Cortex of kidney (tissue), 1 donor: ENCODE measurements around the gene BTG1.

Experiments
- DNase-seq: peaks from one replicate; lab custom pipeline; 2025; lab: John Stamatoyannopoulos, UW

The BTG1 gene

GRCh38 chr12:92145731-92146496 lies at the start of gene BTG1:
TSS of gene BTG1 (minus strand) at chr12:92145846. CDS start at chr12:92145535, 311 bp downstream.
- DNase-seq: peak; percentile 43

GRCh38 chr12:92194561-92194960 lies 48.9 kb upstream of the BTG1 start:
- DNase-seq: no peak

- no peak for DNase-seq
These were observed 48.2 kb upstream of the BTG1 start for GRCh38 chr12:92193846-92194245.

GRCh38 chr12:92193063-92193462 lies 47.4 kb upstream of the BTG1 start:
- DNase-seq: no peak

- DNase-seq: no peak
These were observed 46.7 kb upstream of the BTG1 start for GRCh38 chr12:92192360-92192759.

- DNase-seq: no peak
These were observed 45.4 kb upstream of the BTG1 start for GRCh38 chr12:92191061-92191460.

- DNase-seq: no peak
These were observed 43.0 kb upstream of the BTG1 start for GRCh38 chr12:92188517-92189188.

GRCh38 chr12:92186038-92186470 lies 40.4 kb upstream of the BTG1 start:
- no peak for DNase-seq

- no peak for DNase-seq
These were observed 39.4 kb upstream of the BTG1 start for GRCh38 chr12:92185052-92185451.

- no peak for DNase-seq
These were observed 37.9 kb upstream of the BTG1 start for GRCh38 chr12:92183575-92183974.

GRCh38 chr12:92178340-92178739 lies 32.7 kb upstream of the BTG1 start:
- no peak for DNase-seq

GRCh38 chr12:92176646-92177045 lies 31.0 kb upstream of the BTG1 start:
- no peak for DNase-seq

GRCh38 chr12:92175961-92176360 lies 30.3 kb upstream of the BTG1 start:
- DNase-seq: no peak

GRCh38 chr12:92170050-92170449 lies 24.4 kb upstream of the BTG1 start:
- no peak for DNase-seq

GRCh38 chr12:92167075-92167474 lies 21.4 kb upstream of the BTG1 start:
- DNase-seq: no peak

GRCh38 chr12:92164712-92165111 lies 19.1 kb upstream of the BTG1 start:
- DNase-seq: no peak

GRCh38 chr12:92162079-92162478 lies 16.4 kb upstream of the BTG1 start:
- DNase-seq: no peak

GRCh38 chr12:92158796-92159439 lies 13.3 kb upstream of the BTG1 start:
- no peak for DNase-seq

GRCh38 chr12:92156704-92157395 lies 11.2 kb upstream of the BTG1 start:
- DNase-seq: no peak

GRCh38 chr12:92156139-92156538 lies 10.5 kb upstream of the BTG1 start:
- no peak for DNase-seq

GRCh38 chr12:92155733-92156132 lies 10.1 kb upstream of the BTG1 start:
- no peak for DNase-seq

- no peak for DNase-seq
These were observed 6.3 kb upstream of the BTG1 start for GRCh38 chr12:92151916-92152315.
